ENCODE data around the gene RAB36.

DNA sequence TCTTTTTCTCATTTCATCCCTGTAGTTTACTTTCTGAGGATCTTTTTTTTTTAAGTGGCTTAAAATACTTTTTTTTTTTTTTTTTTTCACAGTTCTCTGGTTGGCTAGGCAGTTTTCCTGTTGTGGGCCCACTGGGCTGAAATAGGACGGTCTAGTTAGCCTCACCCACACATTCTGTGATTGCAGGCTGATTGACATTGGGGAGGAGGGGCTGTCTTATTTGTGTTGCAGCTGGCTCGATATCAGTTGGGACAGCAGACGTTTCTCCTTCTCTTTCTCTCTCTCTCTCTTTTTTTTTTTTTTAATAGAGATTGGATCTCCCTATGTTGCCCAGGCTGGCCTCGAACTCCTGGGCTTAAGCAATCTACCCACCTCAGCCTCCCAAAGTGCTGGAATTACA lies 41.9 kb downstream of the RAB36 start:
- TF ChIP-seq, protein P1, sequence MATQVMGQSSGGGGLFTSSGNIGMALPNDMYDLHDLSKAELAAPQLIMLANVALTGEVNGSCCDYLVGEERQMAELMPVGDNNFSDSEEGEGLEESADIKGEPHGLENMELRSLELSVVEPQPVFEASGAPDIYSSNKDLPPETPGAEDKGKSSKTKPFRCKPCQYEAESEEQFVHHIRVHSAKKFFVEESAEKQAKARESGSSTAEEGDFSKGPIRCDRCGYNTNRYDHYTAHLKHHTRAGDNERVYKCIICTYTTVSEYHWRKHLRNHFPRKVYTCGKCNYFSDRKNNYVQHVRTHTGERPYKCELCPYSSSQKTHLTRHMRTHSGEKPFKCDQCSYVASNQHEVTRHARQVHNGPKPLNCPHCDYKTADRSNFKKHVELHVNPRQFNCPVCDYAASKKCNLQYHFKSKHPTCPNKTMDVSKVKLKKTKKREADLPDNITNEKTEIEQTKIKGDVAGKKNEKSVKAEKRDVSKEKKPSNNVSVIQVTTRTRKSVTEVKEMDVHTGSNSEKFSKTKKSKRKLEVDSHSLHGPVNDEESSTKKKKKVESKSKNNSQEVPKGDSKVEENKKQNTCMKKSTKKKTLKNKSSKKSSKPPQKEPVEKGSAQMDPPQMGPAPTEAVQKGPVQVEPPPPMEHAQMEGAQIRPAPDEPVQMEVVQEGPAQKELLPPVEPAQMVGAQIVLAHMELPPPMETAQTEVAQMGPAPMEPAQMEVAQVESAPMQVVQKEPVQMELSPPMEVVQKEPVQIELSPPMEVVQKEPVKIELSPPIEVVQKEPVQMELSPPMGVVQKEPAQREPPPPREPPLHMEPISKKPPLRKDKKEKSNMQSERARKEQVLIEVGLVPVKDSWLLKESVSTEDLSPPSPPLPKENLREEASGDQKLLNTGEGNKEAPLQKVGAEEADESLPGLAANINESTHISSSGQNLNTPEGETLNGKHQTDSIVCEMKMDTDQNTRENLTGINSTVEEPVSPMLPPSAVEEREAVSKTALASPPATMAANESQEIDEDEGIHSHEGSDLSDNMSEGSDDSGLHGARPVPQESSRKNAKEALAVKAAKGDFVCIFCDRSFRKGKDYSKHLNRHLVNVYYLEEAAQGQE (IDR thresholded peaks at IDR 0.05; ENCODE audit: insufficient read depth in 1 of 2, low read depth in 2 of 2, low read length in 2 of 2), result no peak
- TF ChIP-seq POLR2AphosphoS5 (IDR thresholded peaks at IDR 0.05; ENCODE audit: low read depth, low read length) (no peak), TAF1 (IDR thresholded peaks at IDR 0.05; ENCODE audit: borderline replicate concordance, insufficient read depth, low read length) (no peak), SIN3A (IDR thresholded peaks at IDR 0.05; ENCODE audit: borderline replicate concordance, insufficient read depth, low read length) (no peak), FOXP2 (optimal IDR thresholded peaks at IDR 0.05; ENCODE audit: borderline replicate concordance, extremely low read depth, extremely low read length, insufficient read depth) (no peak)

Measured in PFSK-1 (cell line).